Measurements from ENCODE around the gene SF3A1. TPM values are rescaled to one million over a fixed set of nuclear protein-coding genes. Genes with fewer than 3 reads are reported as not detected.

The SF3A1 gene
- total and polyA plus RNA-seq, 2 of the 8 experiments (the other 6 are each of a cell fraction or from before 2014, with no cell fraction given): 27.8 to 285 TPM

DNA sequence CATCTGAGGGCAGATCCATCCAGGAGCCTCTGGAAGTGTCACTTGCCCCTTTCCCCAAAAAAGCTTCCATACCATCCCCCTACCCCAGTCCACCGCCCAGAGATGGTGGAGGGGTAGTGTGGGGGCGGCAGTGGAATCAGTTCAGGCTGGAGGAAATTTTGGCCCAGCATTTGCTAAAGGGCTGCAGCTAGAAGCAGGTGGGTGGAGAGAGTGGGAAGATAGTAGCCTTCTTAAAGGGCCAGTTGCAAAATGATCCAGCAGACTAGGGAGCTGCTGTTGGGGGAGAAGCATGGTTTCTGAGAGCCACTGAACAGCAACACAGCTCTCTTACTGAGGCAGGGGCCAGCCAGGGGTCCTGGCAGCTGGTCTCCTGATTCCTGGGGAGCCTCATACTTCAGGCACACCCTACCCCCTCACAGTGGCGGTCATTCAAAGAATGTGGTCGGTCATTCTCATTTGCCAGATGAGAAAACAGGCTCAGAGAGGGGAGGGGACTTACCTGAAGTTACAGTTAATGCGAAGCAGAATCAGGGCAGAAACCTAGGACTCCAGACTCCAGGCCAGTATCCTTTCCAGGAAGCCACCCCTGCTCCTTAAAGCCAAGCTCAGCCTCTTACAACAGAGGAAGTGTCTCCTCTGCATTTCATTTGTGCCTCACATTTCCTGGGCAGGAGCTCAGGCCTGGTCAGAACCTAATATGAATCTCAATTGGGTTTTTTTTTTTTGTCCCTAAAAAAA lies 45.5 kb upstream of the SF3A1 start:
- TF ChIP-seq, protein P1, sequence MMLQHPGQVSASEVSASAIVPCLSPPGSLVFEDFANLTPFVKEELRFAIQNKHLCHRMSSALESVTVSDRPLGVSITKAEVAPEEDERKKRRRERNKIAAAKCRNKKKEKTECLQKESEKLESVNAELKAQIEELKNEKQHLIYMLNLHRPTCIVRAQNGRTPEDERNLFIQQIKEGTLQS (IDR thresholded peaks at IDR 0.05; ENCODE audit: insufficient read depth, low read depth, low read length): no peak
- TF ChIP-seq, protein P2, sequence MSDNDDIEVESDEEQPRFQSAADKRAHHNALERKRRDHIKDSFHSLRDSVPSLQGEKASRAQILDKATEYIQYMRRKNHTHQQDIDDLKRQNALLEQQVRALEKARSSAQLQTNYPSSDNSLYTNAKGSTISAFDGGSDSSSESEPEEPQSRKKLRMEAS (IDR thresholded peaks at IDR 0.05): 0 out of 2 replicates have a peak, but pooled peaks have one; percentile 6
- 0 out of 8 replicates have a peak overlapping the region, but pooled peaks of 1 of the 4 experiments have one; percentile 5 for H3K4me3 ChIP-seq (ENCODE audit: extremely low read depth in 1 of 4, insufficient read depth in 2 of 4, low read depth in 3 of 4, low read length in 4 of 4)
- H3K23ac ChIP-seq (ENCODE audit: insufficient read length): no peak overlapping the region
- no peaks in the 10 kb centered on the region for H3K9me3 ChIP-seq (ENCODE audit: insufficient read depth in 2 of 2, low read depth in 1 of 2, low read length in 1 of 2)
- H4K8ac ChIP-seq (ENCODE audit: extremely low read depth, insufficient read depth, low read length): no peak overlapping the region
- H3K4ac ChIP-seq (replicated peaks; ENCODE audit: insufficient read length, low read depth, low read length): peak overlapping the region; percentile 21
- 36% methylated on average over 5 of the region's 5 CpGs; no CpG with 5 or more reads in 1 of the 2 experiments for WGBS, 2 experiments (ENCODE audit: extremely low coverage in 1 of 2, insufficient coverage in 1 of 2, insufficient read length in 1 of 2, insufficient replicate concordance in 2 of 2, low coverage in 1 of 2, low lambda C conversion rate in 2 of 2, missing lambda C conversion rate in 1 of 2)
- ChIA-PET POLR2A (ENCODE audit: partially characterized antibody) (interaction anchor here (0.8 to 1.5 kb wide), 7 partner anchors 8 to 46 kb away, joined by 3 to 16 read pairs (median 3); partner anchors contain the start of gene MTFP1), CTCF (ENCODE audit: partially characterized antibody) (interaction anchor here (0.8 to 2.8 kb wide), 5 partner anchors 9 to 114 kb away, joined by 3 to 15 read pairs (median 5); no protein-coding TSS in a partner anchor)
- H3K79me1 ChIP-seq (ENCODE audit: low read depth, low read length): no peaks in the 10 kb centered on the region
- H3K56ac ChIP-seq (replicated peaks; ENCODE audit: insufficient read length, low read depth, low read length): no peak overlapping the region
- H3K79me2 ChIP-seq (ENCODE audit: control insufficient read depth in 1 of 2, insufficient read depth in 2 of 2, low read length in 2 of 2): no peaks in the 10 kb centered on the region
- H2BK12ac ChIP-seq (ENCODE audit: low read depth, low read length): no peak overlapping the region
- H2AK5ac ChIP-seq (ENCODE audit: low read depth, low read length): no peak overlapping the region
- DNase-seq (ENCODE audit: low read depth in 1 of 2, low spot score in 2 of 2) (no peak), FAIRE-seq (no peak)
- H3K4me2 ChIP-seq (ENCODE audit: insufficient read depth in 1 of 2, low read depth in 2 of 2, low read length in 2 of 2): peak overlapping the region; percentile 30 to 54
- no peak overlapping the region for H3K9ac ChIP-seq (replicated peaks in 1 of 4; ENCODE audit: extremely low read depth in 1 of 4, low read depth in 3 of 4, low read length in 3 of 4)
- no peak overlapping the region for H2AFZ ChIP-seq (ENCODE audit: low read length)
- H4K91ac ChIP-seq (replicated peaks; ENCODE audit: insufficient read length, low read length): no peak overlapping the region
- peaks cover 4 to 12% (median 10%) of the 10 kb centered on the region in 4 experiments for H3K4me1 ChIP-seq (replicated peaks in 1 of 4; ENCODE audit: control insufficient read depth in 3 of 4, insufficient read depth in 4 of 4, low read length in 3 of 4)
- H3K14ac ChIP-seq (ENCODE audit: insufficient read length): no peak overlapping the region
- peaks cover 0 to 16% (median 7%) of the 10 kb centered on the region in 4 experiments; a peak in 4 of 7 replicates for H3K27me3 ChIP-seq (replicated peaks in 1 of 4; ENCODE audit: control insufficient read depth in 3 of 4, extremely low read depth in 1 of 4, insufficient read depth in 3 of 4, low read length in 3 of 4)
- peaks cover 0 to 6% of the 10 kb centered on the region in 2 experiments for H4K20me1 ChIP-seq (replicated peaks in 1 of 2; ENCODE audit: control insufficient read depth in 1 of 2, insufficient read depth in 2 of 2, low read length in 2 of 2)
- no peak overlapping the region; the same call in 1 of the 2 replicates for H3K27ac ChIP-seq (ENCODE audit: low read depth, low read length)
- H2BK5ac ChIP-seq (ENCODE audit: low read depth, low read length): no peak overlapping the region
- no peak overlapping the region for H2BK120ac ChIP-seq (replicated peaks; ENCODE audit: low read depth, low read length)
- no peak overlapping the region for H2BK15ac ChIP-seq (ENCODE audit: low read length)
- no peak overlapping the region for H4K5ac ChIP-seq (ENCODE audit: insufficient read length, low read depth, low read length)
- H3K36me3 ChIP-seq (ENCODE audit: control insufficient read depth in 2 of 4, insufficient read depth in 4 of 4, low read length in 3 of 4): no peaks in the 10 kb centered on the region
- H2BK20ac ChIP-seq (ENCODE audit: low read length): no peak overlapping the region
- H3K18ac ChIP-seq (ENCODE audit: extremely low read depth, low read length): no peak overlapping the region
- peaks cover 4% of the 10 kb centered on the region; the same call in 1 of the 2 replicates for H3K23me2 ChIP-seq (ENCODE audit: low read depth, low read length)
